Stimulated activated CD4-positive, alpha-beta T cell treated with anti-CD3 and anti-CD28 coated beads, Interleukin-12 subunit alpha, Interleukin-12 subunit beta, amount 100 ng/mL, for 24 hours (primary cell): ENCODE results near the gene EGFR.

Source experiments
- DNase-seq, 2 experiments: peaks; one replicate each; pipeline ENCODE4 v3.0.0-alpha.2; 2020; ENCODE audit warnings: low read depth in 2 of 2

The EGFR gene

GRCh38 chr7:55061726-55062499 is 43.1 kb downstream of the EGFR start:
- DNase-seq: no peak

DNA sequence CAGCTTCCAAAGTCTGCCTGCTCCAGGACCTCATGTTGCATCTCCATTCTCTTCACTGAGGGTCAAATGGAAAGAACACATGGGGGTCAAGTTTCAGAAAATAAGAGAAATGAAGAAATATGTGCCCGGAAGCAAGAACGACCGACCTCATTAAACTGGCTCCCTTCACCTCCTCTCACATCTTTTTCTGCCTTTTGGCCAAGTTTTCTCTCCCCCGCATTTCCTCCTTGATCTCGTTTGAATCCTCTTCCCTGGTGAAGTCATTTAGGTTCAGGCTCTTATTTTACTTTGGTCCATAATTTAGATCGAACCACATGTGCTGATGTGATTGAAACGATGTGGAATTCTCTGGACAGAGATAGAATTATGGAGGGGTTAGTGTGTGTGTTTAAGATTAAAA is 44.2 kb downstream of the EGFR start:
- no peak for DNase-seq

DNA sequence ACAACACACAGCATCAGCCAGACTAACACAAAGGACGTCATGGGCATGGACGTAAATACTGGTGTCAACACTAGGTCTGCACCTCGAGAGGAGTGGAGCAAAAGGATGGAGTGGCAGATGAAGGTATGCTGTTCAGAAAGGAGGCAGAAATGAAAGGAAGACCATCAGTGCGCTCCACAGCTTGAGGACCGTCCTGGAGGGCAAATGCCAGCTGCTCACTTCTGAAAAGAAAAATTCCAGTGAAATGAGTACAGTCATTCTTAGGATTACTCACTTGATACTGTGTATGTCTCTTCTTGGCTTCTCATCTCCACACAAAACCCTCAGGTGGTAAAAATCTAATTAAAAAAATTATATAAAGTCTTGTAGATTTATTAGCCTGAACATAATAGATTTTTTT is 44.8 kb downstream of the EGFR start:
- no peak for DNase-seq

DNA sequence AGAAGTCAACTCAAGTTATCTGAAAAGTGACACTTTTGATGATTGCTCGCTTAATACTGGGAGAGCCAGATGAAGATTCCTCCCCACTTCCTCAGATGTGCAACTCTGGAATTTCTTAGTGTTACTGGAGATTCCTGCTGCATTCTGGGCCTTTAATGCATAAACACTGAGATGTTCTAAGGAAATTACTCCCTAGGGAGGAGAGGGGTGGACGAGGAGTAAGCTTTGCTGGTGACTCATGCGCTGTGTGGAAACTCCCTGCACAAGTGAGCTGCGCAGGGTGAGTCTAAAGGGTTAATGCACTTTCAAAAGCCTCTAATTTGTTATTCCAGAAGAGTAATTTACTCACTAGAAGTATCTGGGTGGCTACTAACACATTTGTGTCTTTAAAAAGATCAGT is 46.3 kb downstream of the EGFR start:
- DNase-seq: no peak

DNA sequence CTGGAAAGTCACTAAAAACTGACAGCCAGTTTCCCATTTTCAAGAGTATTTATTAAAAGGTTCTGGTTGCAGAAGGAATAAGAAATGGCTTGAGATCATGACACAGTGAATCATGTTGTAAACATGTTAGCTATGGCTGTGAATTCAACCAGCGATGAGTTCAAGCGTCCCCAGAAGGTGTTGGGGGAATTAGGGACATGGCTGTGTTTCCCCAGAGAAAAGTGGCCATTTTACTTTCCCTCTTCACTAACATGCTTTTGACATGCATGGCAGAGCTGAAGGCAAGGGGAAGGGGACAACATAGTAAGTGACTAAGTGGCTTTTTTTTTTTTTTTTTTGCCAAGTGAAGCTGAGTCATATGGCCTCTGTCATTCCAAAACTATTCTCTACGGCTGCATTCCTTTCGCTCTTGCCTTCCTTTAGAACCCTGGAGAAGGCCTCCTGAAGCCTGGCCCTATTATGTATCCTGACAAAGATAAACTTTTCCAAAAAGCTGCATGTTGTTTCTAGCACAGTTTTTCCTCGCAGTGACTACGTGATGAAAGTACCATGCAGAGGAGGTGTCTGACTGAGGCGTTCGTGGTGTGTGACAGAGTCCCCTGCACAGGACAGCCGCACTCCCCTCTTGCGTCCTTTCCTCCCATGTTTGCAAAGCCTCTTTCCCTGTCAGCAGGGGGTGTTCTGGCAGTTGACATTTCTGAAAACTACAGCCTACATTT is 46.9 kb downstream of the EGFR start:
- no peak for DNase-seq

DNA sequence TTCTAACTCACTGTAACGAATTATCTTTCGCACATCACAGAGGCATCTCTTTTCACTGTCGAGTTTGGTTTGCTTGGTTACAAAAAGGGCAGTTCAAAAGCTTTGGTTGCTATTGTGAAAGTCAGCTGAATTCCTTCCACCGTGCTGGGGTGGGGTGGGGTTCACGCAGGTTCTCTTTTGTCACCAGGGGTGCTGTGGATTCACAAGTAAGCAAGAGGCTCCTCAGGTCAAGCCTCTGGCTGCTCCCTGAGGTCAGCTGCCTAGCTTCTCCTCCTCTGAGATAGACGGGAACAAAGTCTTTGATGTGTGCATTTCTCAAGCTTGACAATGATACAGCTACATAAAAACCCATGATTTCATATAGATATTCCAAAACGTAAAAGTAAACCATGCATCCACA is 47.7 kb downstream of the EGFR start:
- no peak for DNase-seq

- no peak for DNase-seq
These were observed 48.1 kb downstream of the EGFR start for GRCh38 chr7:55066938-55067337.

DNA sequence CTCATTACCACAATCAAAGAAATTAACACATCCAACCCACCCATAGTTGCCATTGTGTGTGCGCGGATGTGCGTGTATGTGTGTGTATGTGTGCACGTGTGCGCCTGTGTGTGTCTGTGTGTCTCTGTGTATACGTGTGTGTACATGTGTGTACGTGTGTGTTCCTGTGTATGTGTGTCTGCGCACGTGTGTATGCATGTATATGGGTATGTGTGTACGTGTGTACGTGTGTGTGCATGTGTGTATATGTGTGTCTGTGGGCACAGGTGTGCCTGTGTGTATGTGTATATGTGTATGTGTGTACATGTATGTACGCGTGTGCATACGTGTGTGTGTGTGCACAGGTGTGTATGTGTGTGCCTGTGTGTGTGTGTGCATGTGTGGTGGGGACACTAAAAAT is 48.9 kb downstream of the EGFR start:
- DNase-seq: no peak

GRCh38 chr7:55069271-55069792 is 50.5 kb downstream of the EGFR start:
- no peak for DNase-seq

DNA sequence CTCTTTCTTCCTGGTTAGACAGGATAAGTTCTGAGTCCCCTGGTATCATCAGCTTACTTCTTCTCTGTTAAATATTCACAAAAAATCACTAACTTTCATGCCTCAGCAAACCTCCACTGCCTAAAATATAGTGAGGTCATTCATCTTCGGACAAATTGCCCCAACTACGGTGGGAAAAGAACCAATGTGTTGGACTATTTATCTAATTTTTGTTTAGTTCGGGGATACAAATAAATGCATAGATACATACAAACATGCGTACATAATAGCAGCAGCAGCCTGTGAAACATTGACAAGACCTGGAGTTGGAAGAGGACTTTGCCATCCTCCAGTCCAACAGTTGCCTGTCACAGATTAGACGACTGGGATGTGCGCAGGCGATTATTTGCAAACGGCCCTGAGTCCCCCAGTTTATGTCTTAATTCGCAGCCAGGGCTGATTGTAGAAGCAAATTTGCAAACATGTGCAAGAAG is 51.5 kb downstream of the EGFR start:
- DNase-seq: no peak

GRCh38 chr7:55070854-55071253 is 52.0 kb downstream of the EGFR start:
- no peak for DNase-seq

DNA sequence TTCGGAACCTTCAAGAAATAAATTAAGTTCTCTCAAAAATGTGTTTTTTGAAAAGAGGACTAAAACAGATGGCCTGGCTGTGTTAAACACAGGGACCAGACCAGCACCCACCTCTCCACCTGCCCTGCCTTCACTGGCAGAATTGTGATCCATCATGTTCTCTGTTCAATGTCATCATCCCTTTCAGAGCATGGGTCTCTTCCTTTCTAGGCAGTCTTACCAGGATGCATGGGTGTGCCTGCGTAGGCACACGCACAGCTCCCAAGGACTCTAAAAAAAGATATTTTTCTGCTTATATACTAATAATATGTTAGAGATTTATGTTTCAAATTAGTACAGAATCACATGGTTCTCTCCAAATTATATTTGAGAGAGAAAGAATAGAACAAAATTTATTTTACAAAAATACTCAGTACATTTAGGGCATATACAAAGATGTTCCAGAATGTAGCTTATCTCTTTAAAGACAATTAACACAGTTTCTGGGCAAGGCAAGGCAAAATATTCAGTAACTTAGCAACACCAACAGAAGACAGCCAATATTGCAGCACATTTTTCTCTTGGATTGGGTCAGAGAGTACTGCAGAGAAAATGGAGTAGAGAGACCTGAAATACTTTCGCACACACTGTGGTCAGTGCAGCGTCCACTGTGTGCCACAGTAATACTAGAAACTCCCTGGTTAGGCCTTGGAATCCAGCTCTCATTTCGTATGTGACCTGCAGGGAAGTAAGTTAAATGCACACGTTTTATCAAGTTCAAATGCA is 52.8 kb downstream of the EGFR start:
- no peak for DNase-seq

- DNase-seq: no peak
These were observed 53.4 kb downstream of the EGFR start for GRCh38 chr7:55072251-55072650.

GRCh38 chr7:55073051-55073511 is 54.3 kb downstream of the EGFR start:
- no peak for DNase-seq

GRCh38 chr7:55073976-55074528 is 55.2 kb downstream of the EGFR start:
- DNase-seq: no peak

DNA sequence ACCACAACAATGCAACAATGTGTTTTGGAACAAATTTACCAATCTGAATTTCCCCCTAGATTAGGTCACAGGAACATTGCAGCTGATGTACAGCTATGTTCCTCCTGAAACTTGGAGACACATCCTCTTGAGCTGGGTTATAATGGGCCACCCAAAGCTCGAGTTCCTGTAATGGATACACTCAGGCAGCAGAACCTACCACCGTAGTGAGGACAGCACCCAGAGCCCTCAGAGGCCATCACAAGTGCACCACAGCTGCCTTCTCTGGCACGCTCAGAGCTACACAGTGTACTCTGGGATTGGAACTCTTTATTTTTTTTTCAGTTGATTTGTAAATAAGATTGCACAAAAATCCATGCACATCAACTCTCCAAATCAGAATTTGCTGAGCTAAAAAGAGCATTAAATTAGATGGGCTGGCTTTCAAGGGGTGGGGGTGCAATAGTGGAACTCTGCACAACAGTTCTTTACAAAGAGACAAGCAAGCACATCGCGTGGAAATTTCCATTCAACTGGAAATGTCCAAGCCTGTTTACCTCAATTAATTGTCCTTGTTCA is 56.7 kb downstream of the EGFR start:
- DNase-seq: no peak

GRCh38 chr7:55077561-55078410 is 59.0 kb downstream of the EGFR start:
- DNase-seq: no peak

DNA sequence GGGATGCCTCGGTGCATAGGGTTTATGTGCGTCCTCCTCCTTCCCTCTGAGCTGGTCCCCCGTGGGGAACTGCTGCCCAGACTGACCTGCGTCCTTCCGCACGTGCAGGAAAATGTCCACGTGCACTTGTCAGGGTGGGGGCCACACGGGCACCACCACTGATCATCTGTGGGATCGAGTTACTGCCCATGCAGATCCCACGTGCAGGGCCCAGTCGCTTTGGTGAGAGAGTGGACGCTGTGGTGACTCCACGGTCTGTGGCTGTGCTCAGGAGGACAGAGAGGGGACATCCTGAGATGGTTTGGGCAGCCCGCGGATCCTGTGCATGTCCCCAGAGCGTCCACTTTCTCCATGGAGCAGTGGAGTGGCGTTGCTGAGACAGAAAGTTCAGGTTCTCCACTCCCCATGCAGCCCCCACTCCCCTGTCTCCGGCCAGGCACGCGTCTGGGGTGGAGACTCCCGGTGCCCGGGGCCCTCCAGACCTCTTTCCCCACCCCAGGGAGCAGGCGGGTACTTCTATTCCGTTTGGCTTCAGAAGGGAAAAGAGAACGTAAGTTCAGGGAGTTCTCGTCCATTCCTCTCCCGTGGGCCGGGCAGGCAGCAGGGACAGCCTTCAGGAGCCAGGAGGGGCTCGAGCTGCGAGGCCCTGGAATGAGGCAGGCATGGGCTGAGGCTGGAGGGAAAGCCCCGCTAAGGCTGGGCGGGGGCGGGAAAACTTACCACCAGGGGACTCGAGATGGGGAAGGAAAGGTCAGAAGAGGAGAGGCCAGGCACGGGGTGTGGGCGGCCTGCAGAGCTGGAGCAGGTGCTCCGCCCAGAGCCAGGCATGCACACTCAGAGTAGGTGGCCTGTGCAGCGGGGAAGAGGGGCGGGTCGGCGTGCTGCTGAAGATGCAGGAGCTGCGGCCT is 59.9 kb downstream of the EGFR start:
- DNase-seq: no peak

DNA sequence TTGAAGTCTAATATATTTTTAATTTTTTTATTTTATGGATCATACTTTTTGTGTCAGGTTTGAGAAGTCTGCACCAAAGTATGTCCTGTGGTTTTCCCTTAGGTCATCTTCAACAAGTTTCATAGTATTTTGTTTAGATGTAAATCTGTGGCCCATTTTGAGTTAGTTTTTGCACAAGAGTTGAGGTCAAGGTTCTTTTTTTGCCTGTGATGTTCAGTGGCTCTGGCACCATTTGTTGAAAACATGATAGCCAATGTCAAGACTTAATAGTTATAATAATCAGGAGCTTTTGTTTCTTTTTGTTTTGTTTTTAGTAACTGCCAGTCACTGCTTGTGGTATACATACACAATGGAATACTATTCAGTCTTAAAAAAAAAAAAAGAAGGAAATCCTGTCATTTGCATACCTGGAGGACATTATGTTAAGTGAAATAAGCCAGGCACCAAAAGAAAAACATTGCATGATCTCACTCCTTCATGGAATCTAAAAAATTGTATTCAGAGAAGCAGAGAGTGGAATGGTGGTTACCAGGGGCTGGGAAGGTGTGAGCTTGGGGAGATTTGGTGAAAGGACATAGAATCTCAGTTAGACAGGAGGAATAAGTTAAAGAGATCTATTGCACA is 61.3 kb downstream of the EGFR start:
- DNase-seq: no peak
